NCI-H2196 (cell line): ENCODE data around the gene GUCY2C.

ENCODE experiments used
- DNase-seq: peaks from one replicate; lab custom pipeline; 2025; ENCODE audit not compliant: unreplicated experiment; lab: John Stamatoyannopoulos, UW

The GUCY2C gene

DNA sequence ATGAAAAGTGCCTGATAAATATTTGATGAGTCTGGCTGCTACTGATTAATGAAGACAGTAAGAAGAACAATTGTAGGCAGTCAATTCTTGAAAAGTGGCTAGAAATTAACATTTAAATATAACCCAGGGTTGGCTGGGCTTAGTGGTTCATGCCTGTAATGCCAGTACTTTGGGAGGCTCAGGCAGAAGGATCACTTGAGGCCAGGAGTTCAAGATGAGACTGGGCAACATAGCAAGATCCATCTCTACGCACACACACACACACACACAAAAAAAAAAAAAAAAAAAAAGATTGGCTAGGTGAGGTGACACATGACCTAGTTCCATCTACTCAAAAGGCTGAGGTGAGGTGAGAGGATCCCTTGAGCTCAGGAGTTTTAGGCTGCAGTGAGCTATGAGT, 120.8 kb downstream of the GUCY2C start:
- no peak for DNase-seq

- DNase-seq: no peak
Measured at GRCh38 chr12:14573118-14573517, 123.3 kb downstream of the GUCY2C start.

DNA sequence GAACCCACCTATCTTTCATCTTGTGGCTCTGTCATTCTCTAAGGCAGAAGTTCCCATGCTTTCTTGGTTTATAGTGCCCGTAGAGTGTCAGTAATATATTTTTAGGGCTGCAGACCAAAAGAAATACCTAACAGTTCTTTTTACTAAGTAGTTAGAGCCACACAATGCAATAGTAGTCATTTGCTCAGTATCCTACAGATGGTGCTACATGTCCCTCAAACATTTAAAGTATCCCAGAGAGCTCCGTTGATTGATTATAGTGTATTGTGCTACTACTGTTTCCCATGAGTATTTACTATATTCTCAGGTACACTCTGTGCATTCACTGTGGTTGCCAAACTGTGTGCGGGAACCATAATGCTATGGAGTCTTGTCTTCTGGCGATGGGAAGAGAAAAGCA, 124.0 kb downstream of the GUCY2C start:
- DNase-seq: no peak

DNA sequence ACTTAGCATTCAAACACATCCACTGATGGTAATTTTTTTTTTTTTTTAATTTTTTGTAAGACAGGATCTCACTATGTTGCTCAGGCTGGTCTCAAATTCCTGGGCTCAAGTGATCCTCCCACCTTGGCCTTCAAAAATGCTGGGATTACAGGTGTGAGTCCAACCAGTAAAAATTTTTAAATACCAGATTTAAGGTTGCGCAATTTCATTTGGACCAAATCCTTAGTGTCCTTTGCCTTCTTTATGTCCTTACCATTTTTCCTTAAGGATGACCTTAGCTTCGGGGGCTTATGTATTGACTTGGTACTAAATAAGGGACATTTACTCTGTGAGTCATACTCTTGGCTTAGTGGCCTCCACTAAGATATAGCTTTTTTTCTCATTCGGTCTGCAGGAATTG, 124.6 kb downstream of the GUCY2C start:
- DNase-seq: no peak

DNA sequence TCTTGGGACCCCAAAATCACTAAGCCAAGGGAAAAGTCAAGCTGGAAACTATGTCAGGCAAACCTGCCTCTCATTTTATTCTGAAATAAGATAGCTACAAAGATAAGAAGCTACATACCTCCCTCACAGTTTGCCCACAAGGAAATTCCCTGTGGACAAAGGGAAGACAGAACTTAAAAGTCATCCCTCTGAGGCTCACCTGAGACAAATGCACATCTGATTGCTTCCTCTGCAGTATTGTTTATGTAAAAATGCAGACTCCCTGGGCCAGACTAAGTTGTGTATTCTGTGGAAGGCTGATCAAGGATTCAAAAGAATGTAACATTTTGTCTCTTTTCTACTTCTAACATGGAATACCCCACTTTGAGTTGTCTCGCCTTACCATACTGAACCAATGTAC, 126.2 kb downstream of the GUCY2C start:
- no peak for DNase-seq

DNA sequence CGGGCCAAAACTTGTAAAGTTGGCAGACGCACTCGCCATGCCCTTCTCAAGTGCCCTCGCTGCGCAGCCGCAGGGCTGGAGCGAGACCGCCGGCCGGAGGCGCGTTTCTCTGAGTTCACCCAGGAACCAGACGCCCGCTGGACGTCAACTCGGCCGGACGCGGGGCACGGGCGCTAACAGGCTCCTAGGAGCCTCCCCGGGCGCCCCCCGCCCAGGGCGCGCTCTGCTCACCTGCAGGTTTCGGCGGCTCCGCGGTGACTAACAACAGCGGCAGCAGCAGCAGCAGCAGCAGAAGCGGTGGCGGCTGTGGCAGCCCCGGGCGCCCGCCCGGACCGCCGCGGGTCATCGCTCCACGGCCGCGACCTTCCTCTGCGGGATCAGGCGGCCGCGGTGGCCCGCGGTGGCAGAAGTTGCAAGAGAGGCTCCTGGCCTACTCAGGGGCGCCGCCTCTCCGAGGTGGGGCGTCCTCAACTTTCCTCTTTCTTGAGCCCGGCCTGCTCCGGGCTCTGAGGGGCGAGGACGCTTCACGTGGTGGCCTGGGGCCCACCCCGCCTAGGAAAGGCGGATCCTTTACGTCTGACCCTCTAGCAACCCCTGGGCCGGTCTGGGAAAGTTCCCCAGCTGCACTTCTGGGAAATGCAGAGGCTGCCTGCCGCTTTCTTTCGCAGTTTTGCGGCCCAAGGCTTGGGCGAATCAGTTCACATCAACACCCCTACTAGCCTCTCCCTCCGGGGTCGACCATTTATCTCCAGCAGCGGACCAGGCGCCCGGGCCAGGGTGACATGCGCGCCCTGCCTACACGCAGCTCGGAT, 128.8 kb downstream of the GUCY2C start, which contains the start of gene PLBD1:
Gene PLBD1 (minus strand): TSS at position 533 of the 812 bp plus-strand sequence. CDS start 187 bp downstream, at position 346.
- no peak for DNase-seq

GRCh38 chr12:14564336-14564959, 132.0 kb downstream of the GUCY2C start:
- DNase-seq: no peak

- no peak for DNase-seq
Measured at GRCh38 chr12:14563046-14563445, 133.4 kb downstream of the GUCY2C start.
